Nephron progenitor cell (in vitro differentiated cells): ENCODE measurements around the gene DUSP6.

Experiments
- DNase-seq: peaks from one replicate; pipeline ENCODE4 v3.0.0; 2021
- H3K27ac Mint-ChIP-seq: 2 replicates; pipeline ENCODE4 v1.8.0; 2021; ENCODE audit warnings: mild to moderate bottlenecking, moderate library complexity, mixed read lengths
- H3K27me3 Mint-ChIP-seq: 2 replicates; pipeline ENCODE4 v1.8.0; 2021; ENCODE audit warnings: mild to moderate bottlenecking, low read depth, mixed read lengths; ENCODE audit not compliant: poor library complexity
- H3K36me3 Mint-ChIP-seq: 2 replicates; pipeline ENCODE4 v1.8.0; 2021; ENCODE audit warnings: low read depth, mixed read lengths
- H3K4me1 Mint-ChIP-seq: 2 replicates; pipeline ENCODE4 v1.8.0; 2021; ENCODE audit warnings: mixed read lengths
- H3K4me3 Mint-ChIP-seq: 2 replicates; pipeline ENCODE4 v1.8.0; 2021; ENCODE audit warnings: mild to moderate bottlenecking, moderate library complexity, mixed read lengths
- H3K9me3 Mint-ChIP-seq: 2 replicates; pipeline ENCODE4 v1.8.0; 2021; ENCODE audit warnings: mild to moderate bottlenecking, moderate library complexity, mixed read lengths
- TF ChIP-seq, protein P1 (sequence below): fragments of 200-600 bp; sonication (generic); IDR thresholded peaks from 2 replicates; pipeline ENCODE4 v1.5.0; 2021; ENCODE audit warnings: antibody characterized with exemption

The DUSP6 gene

GRCh38 chr12:89348894-89349699, 3.2 kb downstream of the DUSP6 start:
- TF ChIP-seq, protein P1, sequence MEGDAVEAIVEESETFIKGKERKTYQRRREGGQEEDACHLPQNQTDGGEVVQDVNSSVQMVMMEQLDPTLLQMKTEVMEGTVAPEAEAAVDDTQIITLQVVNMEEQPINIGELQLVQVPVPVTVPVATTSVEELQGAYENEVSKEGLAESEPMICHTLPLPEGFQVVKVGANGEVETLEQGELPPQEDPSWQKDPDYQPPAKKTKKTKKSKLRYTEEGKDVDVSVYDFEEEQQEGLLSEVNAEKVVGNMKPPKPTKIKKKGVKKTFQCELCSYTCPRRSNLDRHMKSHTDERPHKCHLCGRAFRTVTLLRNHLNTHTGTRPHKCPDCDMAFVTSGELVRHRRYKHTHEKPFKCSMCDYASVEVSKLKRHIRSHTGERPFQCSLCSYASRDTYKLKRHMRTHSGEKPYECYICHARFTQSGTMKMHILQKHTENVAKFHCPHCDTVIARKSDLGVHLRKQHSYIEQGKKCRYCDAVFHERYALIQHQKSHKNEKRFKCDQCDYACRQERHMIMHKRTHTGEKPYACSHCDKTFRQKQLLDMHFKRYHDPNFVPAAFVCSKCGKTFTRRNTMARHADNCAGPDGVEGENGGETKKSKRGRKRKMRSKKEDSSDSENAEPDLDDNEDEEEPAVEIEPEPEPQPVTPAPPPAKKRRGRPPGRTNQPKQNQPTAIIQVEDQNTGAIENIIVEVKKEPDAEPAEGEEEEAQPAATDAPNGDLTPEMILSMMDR: no peak
- Mint-ChIP-seq H3K27ac (peak overlapping the region; percentile 95), H3K36me3 (peaks cover 40% of the 10 kb centered on the region), H3K4me1 (peaks cover 53% of the 10 kb centered on the region), H3K27me3 (peaks cover 6% of the 10 kb centered on the region), H3K4me3 (peak overlapping the region; percentile 99), H3K9me3 (no peaks in the 10 kb centered on the region)
- no peak for DNase-seq

- Mint-ChIP-seq H3K4me1 (peaks cover 68% of the 10 kb centered on the region), H3K27me3 (peaks cover 8% of the 10 kb centered on the region), H3K4me3 (peak overlapping the region; percentile 99), H3K36me3 (peaks cover 45% of the 10 kb centered on the region), H3K27ac (peak overlapping the region; percentile 97), H3K9me3 (no peaks in the 10 kb centered on the region)
- TF ChIP-seq, protein P1: no peak
- DNase-seq: no peak
Measured at GRCh38 chr12:89347325-89347829, 4.9 kb downstream of the DUSP6 start.

DNA sequence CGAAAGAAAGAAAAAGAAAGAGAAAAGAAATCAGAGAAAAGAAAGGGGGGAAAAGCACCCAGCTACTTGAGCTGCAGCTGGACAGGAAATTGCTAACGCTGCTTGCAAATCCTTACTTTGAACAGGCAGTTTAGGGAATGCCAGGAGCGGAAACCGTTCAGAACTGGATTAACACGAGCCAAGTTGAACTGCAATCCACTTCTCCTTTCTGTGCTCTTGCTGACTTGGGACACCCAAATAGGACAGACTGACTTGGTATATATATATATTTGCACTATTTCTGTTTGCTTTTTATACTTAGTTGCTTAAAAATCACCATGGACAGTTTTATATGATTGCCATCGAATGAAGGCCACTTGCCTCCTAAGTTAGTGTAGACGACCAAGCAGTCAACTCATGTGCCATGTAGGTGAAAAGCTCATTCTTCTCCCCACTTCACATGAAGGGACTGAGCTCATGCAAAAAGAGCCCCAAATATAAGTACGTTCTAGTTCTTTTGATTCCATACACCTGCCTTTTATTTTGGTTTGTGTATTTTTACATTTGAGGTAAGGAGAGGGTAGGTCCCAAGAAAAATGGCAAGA, 5.5 kb downstream of the DUSP6 start:
- TF ChIP-seq, protein P1: no peak
- Mint-ChIP-seq H3K9me3 (no peaks in the 10 kb centered on the region), H3K27ac (peak overlapping the region; percentile 97), H3K36me3 (peaks cover 48% of the 10 kb centered on the region), H3K27me3 (peaks cover 8% of the 10 kb centered on the region), H3K4me1 (peaks cover 72% of the 10 kb centered on the region), H3K4me3 (peak overlapping the region; percentile 99)
- DNase-seq: no peak

GRCh38 chr12:89345830-89346740, 6.2 kb downstream of the DUSP6 start:
- H3K36me3 Mint-ChIP-seq: peaks cover 49% of the 10 kb centered on the region
- H3K27me3 Mint-ChIP-seq: peaks cover 8% of the 10 kb centered on the region
- no peaks in the 10 kb centered on the region for H3K9me3 Mint-ChIP-seq
- TF ChIP-seq, protein P1: no peak
- peak overlapping the region; percentile 97 for H3K27ac Mint-ChIP-seq
- peak; percentile 47 for DNase-seq
- peaks cover 79% of the 10 kb centered on the region for H3K4me1 Mint-ChIP-seq
- H3K4me3 Mint-ChIP-seq: peak overlapping the region; percentile 99

DNA sequence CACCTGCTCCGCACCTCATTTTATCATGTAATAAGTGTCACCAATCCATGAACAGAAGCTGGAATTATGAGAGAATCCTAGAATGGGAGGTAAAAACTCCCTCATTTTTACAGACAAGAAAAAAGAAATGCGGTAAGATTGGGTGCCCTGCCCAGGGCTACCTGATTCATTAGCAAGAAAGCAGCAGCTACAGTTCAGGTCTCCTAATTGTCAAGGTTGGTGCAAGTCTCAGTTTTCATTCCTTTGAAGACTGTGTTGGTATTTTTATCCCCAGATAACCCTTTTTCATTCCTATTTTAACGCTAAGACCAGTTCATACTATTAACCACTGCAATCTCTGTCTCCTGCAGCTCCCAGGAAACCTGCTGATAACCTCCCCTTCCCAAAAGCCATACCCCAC, 6.9 kb downstream of the DUSP6 start:
- Mint-ChIP-seq H3K9me3 (no peaks in the 10 kb centered on the region), H3K27me3 (peaks cover 5% of the 10 kb centered on the region), H3K4me1 (peaks cover 81% of the 10 kb centered on the region), H3K4me3 (peak overlapping the region; percentile 99), H3K27ac (peak overlapping the region; percentile 97), H3K36me3 (peaks cover 42% of the 10 kb centered on the region)
- TF ChIP-seq, protein P1: no peak
- no peak for DNase-seq
